DMS114 treated with DMSO at 0.1 percent for 48 hours (cell line): Measurements from ENCODE around the gene RAP2B.
A peak's percentile ranks its signal among the peaks of the same experiment; 100 is the strongest.

Experiments
- DNase-seq: peaks from one replicate; lab custom pipeline; 2025; ENCODE audit not compliant: unreplicated experiment; lab: John Stamatoyannopoulos, UW

The RAP2B gene

DNA sequence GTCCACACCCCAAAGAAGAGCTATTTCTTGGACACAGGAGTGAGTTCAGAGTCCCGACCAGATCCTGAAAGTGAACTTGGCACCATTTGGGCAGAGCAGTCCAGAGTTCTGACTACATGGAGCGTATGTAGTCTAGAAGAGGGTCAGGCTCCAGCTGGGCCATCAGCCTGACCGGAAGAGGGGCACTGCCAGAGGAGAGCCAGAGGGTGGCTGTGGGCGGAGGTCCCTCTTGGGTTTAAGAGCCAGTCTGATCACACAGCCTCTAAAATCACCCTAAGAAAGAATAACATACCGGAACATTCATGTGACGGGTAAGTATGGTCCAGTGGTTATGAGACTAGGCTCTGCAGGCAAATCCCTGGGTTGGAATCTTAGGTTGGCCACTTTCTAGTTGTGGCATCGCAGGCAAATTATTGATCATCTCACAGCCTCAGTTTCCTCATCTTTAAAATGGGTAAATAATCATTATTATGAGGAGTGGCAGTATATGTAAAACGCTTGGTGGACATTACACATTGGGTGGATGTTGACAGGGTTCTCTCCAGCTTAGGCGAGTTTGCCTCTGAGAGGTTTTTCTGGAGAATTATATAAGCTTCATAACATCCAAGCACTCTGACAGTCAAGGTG lies 2.1 kb upstream of the RAP2B start:
- no peak for DNase-seq

DNA sequence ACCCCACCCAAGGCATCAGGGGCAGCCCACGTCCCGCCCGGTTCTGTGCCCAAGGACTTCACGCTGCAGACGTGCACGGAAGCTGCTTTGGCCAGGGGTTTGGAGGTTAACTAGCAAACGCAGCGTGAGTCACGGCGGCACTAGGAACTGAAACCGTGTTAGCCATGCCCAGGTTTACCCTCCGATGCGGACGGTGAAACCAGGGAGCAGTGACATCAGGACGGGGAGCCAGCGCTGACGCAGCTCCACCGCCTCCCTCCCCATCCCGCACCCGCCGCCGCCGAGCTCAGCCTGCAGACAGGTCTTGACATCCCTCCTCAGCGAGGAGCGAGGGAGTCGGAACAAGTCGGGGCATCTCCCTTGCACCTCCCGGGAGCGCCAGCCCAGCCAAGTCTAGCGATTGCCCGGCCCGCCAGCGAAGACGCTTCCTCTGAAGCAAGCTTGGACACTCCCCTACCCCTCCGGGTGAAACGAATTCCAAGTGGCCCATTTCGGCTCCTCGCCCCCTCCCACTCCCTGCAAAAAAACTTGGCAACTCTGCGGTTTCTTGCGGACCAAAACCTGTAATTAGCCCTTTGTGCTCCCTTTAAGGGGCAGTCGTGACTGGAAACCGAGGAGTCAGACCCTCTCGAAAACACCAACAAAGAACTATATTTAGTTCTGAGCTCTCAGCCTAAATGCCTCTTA lies 1.4 kb upstream of the RAP2B start:
- no peak for DNase-seq

DNA sequence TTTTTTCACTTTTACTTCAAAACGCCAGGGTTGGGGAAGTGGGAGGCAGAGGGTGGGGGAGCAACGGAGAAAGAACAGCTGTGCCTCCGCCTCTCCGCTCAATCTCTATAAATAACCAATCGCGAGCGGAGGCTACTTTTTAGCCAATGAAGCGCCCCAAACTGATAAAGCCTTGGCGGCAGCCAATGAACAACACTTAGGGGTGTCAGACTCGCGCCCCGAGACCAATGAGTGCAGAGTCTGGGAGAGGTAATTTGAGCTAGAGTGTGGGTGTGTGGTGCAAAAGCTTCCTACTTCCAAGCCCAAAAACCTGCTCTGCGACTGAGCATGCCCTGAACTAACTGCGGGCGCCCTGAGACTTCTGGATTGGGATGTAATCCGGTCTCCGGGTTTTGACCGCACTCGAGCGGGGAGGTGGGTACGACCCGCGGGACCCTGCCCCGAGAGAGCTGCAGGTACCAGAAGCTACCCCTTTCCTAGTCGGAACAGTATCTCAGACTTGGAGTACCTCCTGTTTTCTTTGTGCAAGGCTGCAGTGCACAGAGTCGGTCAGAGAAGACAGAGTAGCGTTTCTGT lies 800 bp upstream of the RAP2B start:
- peak; percentile 96 for DNase-seq

DNA sequence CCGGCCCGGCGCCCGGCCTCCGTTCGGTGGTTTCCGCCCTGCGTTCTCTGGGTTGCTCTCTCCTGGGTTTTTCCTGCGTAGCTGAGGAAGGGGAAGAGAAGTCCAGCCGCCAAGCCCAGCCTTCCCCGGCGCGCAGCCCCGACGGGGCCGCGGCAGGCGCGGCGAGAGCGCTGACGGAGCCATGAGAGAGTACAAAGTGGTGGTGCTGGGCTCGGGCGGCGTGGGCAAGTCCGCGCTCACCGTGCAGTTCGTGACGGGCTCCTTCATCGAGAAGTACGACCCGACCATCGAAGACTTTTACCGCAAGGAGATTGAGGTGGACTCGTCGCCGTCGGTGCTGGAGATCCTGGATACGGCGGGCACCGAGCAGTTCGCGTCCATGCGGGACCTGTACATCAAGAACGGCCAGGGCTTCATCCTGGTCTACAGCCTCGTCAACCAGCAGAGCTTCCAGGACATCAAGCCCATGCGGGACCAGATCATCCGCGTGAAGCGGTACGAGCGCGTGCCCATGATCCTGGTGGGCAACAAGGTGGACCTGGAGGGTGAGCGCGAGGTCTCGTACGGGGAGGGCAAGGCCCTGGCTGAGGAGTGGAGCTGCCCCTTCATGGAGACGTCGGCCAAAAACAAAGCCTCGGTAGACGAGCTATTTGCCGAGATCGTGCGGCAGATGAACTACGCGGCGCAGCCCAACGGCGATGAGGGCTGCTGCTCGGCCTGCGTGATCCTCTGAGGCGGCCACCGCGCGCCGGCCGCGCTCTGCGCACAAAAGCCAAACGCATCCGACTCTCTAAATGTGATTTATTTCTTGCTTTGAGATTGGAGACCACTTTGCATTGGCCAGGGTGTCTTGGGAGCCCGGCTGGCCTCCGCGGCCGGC lies 727 bp downstream of the RAP2B start:
- DNase-seq, result no peak

DNA sequence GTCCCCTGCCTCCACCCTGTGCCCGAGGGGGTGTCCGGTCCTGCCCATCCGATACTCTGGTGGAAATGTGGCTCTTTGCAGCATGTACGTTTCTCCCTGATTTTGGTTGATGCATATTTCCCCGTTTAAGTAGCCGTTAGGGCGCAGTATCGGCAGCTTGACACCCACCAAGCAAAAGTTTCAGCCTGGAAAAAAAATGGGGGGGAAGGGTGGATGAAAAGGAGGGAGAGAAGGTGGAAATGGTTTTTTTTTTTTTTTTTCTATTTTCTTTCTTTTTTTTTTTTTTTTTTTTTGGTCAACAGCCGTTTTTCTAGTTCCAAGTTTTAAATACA lies 1.3 kb downstream of the RAP2B start:
- DNase-seq, result no peak

DNA sequence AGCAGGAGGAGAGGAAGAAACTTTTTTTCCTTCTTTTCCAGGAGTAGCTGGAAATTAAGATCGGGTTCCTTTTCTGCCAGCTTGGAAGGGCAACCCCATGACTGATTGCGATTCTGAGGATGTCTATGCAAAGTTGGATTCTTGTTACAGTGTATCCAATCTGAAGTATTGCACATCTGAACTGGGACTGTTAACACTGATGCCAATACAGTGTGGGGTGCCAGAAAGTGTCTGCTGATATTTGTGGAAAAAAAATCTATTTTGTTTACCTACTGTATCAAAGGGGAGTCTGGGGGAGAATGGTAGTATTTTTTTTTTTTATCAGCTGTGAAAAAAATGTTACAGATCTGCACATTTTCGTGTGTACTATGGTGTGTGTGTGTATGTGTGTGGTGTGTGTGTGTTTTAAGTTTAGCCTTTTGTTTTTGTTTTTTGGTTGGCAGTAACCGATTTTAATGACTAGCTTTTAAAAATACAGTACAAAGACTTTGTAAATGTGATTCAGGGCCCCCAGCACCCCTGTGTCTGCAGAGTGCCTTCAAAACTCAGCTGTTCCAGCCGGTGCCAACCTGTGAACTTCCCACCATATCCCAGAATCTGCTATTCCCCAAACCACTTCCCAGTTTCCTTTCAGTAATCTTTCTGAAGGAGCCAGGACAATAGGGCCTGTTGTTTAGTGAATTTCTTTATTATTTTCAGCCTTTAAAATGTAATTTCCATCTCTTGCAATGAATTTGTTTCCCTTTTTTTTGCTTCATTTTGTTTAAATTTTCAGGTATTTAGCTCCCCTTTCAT lies 1.9 kb downstream of the RAP2B start:
- DNase-seq, result no peak

DNA sequence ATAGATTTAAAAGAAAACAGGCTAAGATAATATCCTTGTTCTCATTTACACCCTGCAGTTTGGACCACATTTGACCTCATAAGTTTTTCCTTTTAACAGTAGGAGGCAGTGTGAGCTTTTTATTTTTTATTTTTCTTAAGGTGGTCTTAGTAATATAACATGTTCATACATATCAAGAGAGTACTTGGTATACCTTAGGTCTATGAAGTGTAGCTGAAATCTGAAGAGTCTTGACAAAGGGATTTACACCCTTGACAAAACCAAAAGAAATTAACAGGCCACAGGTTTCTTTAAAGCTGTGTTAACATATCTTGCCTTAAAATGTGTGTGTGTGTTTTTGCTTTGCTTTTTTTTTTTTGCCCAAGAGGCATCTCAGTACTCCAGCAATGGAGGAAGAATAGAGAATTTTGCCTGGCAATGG lies 3.2 kb downstream of the RAP2B start:
- no peak for DNase-seq

DNA sequence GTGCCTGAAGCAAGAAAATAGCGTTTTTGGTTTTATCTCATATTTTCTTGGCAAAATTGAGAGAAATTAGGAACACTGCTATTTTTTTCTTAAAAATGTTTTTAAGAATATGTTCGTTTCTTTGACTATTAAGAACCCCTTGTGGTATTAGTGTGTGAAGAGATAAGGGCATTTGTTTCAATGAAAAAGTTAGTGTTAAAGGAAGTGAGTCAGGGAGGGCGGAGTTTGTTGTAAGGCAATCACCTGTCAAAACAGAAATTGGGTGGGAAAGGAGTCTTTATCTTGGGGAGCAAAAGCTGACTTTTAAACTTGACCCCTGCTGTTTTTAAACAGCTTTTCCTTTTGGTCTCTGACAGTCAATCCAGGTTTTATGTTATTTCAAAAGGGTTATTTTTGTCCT lies 4.2 kb downstream of the RAP2B start:
- no peak for DNase-seq

DNA sequence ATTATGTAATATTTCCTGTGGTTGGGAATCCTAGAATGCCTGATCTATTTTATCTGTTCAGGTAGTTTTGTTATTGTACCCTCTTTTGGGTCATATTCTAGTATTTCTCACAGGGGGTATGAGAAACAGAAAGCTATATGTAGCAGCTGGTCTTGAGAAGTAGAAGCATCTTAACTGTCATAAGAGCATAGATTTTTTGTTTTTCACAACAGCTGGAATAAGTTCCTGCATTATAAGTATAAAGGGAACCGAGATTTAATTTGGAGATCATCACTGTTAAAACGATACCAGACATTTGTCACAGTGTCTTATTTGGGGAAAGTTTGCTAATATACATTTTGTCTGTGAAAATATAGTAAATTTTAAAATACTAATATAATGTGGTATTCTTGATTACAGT lies 4.8 kb downstream of the RAP2B start:
- DNase-seq, result no peak

DNA sequence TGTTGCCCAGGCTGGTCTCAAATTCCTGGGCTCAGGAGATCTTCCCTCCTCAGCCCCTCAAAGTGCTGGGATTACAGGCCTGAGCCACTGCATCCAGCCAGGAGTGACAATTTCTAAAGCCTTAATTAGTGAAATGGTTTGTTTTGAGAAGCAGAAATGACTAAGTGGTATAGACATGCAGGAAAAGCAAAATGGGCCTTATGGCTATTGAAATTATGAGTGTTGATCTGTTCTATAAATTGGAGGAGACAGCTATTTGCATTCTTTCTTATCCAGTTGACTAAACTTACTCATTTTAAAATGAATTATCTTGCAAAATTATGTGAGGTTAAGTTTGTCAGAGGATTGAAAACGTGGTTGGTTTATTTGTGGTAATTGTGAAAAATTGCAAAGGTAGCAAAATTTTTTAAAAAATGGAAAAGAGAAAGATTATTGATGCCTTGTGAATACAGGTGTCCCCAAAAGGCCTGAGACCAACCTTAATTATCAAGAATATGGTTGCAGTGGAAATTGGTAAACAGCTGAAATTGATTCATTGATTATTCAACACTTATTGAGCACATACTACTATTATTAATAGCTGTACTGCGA lies 7.9 kb downstream of the RAP2B start:
- DNase-seq, result no peak

DNA sequence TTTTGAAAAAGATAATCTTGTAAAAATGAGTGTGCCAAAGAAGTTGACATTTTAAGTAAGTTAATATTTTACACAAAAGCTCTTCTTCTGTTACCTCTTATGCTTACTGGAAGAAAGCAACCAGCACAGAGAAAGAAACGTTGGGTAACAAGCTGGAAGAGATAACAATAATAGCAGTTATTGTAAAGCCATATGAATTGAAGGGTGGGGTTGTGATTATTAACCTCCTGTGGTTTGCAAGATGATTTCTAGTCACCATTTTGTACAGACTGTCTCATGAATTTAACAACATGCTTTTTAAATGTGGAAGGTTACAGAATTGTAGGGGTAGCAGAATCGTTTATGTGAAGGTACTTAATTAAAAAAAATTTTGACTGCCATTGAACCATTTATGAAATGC lies 9.2 kb downstream of the RAP2B start:
- DNase-seq, result no peak

DNA sequence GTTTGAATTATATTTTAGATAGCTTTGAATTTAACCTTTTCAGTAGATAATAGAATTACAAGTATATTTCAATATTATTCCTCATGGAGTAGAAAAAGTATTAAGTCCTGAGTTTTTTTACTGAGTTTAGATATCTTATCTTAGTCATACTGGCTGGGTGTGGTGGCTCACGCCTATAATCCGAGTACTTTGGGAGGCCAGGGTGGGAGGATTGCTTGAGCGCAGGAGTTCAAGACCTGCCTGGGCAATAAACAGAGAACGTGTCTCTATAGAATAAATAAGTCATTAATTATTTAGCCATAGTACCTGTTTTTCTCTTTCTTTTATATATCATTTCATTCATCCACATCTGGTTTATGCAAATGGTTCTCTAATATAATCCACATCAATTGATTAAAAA lies 9.9 kb downstream of the RAP2B start:
- DNase-seq, result no peak

DNA sequence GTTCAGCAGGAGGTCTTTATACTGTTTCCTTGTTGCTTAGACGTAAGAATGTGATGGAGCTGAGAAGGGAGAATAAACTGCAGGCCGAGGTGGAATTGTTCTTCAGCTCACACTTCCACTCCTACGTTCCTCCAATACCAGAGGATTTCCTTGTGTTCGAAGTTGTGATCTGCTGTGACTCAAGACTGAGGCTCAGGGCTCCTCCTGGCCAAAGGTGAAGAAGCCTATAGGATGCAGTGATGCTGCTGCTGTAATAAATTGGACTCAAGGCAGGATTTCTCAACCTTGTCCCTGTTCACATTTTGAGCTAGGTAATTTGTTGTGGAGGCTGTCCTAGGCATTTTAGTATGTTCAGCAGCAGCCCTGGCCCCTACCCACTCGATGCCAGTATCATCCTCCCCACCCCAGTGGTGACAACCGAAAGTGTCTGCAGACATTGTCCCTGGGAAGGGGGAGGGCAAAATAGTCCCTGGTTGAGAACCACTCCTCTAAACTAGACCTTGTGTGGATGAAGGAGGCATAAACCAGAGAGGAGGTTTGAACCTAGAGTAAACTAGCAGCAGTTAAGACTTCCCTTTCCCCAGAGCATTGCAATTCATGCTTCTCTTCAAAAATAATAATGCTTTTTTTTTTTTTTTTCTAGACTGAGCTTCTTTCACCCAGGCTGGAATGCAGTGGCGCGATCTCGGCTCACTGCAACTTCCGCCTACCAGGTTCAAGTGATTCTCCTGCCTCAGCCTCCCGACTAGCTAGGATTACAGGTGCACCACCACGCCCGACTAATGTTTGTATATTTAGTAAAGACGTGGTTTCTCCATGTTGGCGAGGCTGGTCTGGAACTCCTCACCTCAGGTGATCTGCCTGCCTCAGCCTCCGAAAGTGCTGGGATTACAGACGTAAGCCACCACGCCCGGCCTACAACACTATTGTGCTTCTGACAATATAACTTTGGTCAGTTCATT lies 11.1 kb downstream of the RAP2B start:
- DNase-seq, result no peak

DNA sequence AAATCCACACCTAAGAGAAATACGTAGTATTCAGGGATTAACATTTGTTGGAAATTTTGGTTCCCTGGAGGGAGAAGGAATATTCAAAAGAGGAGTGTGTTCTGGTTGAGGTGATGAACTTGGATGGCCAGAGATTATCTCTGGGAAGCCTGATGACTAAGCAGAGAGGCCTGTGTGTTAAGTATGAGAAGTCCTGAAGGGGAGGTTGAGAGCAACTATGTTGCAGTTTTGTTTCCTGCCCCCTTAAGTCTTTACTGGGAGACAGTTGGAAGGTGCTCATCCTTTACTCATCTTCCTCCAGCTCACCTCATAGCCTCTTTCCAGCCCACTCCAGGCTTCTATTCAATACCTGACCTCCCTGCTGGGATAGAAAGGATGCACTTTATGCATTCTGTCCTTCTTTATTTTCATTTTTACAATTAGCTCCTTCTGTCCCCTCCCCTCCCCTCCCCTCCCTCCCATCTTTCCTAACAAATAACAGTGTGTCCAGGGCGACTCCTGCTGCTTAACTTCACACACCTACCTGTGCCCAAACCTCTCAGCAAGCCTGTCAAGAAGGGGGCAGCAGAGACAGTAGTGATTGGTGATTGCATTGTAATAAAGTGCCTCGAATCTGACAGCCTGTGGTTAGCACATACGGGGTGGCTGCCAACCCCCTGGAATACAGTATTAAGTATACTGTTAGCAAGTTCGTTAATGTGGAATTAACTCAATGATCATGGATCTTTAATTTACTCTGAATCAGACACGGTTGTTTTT lies 11.9 kb downstream of the RAP2B start:
- DNase-seq, result no peak

DNA sequence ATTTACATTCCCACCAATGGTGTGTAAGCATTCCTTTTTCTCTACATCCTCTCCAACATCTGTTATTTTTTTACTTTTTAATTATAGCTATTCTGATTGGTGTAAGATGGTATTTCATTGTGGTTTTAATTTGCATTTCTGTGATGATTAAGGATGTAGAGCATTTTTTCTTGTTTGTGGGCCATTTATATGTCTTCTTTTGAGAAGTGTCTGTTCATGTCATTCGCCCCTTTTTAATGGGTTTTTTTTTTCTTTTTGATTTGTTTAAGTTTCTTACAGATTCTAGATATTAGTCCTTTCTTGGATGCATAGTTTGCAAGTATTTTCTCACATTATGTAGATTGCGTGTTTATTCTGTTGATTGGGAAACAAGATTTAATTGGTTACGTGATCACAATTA lies 14.2 kb downstream of the RAP2B start:
- DNase-seq, result no peak

DNA sequence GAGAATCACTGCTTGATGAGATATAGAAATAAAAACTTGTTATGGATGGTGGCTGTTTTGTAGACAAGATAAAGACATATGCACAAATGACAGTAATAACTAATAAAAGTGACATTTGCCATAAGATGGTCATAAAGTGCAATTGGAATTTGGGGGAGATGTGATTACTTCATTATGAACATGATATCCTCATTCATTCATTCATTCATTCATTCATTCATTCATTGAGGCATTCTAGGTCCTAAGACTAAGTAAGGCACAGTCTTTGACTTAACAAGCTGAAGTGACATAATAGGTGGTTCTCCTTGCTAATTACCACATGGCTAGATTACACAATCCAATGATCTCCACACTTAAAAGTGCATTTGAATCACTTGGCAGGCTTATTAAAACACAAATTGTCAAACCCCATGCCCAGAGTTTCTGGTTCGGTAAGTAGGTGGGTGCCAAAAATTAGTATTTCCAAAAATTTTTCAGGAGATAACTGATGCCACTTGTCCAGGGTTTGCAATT lies 18.9 kb downstream of the RAP2B start:
- DNase-seq, result no peak

DNA sequence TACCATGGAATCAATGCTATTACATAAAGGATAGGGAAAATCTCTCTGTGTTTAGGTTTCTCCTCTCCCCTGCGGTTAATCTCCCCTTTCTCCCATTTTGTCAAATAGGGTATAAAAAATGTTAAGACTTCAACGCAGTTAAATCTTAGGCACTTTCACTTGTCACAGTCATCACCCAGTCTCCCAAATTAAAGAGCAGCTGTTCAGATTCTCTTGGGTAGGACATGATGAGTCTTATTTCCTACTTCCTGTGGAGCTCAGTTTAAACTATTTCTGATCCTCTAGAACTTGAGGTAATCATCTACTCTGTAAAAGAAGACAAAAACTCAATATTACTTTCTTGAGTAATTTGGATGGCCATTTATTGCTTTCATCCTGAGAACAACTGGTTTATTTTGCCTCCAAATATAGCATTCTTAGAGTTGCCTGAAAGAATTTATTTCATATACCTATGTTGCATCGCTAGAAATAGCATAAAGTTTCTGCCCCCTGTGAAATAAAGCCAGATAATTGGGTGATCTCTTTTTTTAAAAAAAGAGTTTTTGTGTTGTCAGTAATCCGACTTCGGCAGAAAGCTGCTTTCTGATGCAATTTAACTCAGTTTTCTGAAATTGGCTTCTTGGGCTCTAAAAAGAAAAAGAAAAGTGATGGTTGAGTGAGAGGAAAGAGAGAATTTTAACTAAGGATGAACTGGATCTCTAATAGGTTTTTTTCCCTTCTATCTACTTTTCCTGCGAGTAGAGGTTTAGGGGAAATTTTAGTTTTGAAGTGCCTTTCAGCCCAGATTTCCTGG lies 20.7 kb downstream of the RAP2B start:
- DNase-seq, result no peak

DNA sequence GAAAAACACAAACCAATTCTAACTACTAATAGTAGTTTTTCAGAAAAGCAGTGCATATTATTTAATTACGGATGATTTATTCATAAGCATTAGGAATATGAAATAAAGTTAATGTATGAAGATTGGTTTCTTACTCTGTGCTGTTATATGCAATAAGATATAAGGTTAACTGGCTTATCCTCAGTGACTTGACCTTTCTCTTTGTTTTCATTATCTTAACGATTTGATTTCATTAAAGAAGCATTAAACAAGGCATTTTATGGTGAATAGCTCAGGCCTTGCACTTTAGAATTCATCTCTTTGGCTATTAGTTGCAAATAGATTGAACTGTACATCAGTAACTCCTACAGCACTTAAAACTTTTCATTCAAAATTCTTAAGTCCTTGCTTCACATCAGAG lies 28.9 kb downstream of the RAP2B start:
- no peak for DNase-seq
